ENCODE data around the gene ACSS2. TPM values are rescaled to one million over a fixed set of nuclear protein-coding genes. Genes with fewer than 3 reads are reported as not detected.

Gene ACSS2
- total RNA-seq, 1 donor from 2014 or later = 131 TPM

GRCh38 chr20:34904202-34904621 lies 27.8 kb downstream of the ACSS2 start:
- Histone ChIP-seq H3K36me3 (peaks cover 9% of the 10 kb centered on the region), H3K9me3 (no peaks in the 10 kb centered on the region), H3K27me3 (ENCODE audit: low read depth) (no peaks in the 10 kb centered on the region), H3K27ac (no peak overlapping the region), H3K4me1 (peaks cover 37% of the 10 kb centered on the region), H3K4me3 (no peak overlapping the region)
- ATAC-seq (peak in 1 of 2 donors; percentile 20), DNase-seq (no peak)
- intact Hi-C loops (cut with DNase I) = no loop called here
- no peak for TF ChIP-seq CTCF (IDR thresholded peaks at IDR 0.05)

GRCh38 chr20:34907616-34908469 lies 31.4 kb downstream of the ACSS2 start:
- peak overlapping the region; percentile 27 for H3K27ac ChIP-seq
- TF ChIP-seq CTCF (IDR thresholded peaks at IDR 0.05) = no peak
- DNase-seq (no peak), ATAC-seq (peak; percentile 71 to 86)
- no peaks in the 10 kb centered on the region for H3K9me3 ChIP-seq
- intact Hi-C loops (cut with DNase I) = no loop called here
- H3K36me3 ChIP-seq = peaks cover 7% of the 10 kb centered on the region
- no peaks in the 10 kb centered on the region for H3K27me3 ChIP-seq (ENCODE audit: low read depth)
- H3K4me1 ChIP-seq = peaks cover 37% of the 10 kb centered on the region
- H3K4me3 ChIP-seq = no peak overlapping the region

GRCh38 chr20:34915131-34915530 lies 38.7 kb downstream of the ACSS2 start:
- H3K27ac ChIP-seq = no peak overlapping the region

GRCh38 chr20:34915749-34916455 lies 39.5 kb downstream of the ACSS2 start:
- no peak for ATAC-seq
- H3K36me3 ChIP-seq = peaks cover 49% of the 10 kb centered on the region

More at GRCh38 chr20:34915131-34915530, 38.7 kb downstream of the ACSS2 start:
- Histone ChIP-seq H3K36me3 (peaks cover 42% of the 10 kb centered on the region), H3K9me3 (no peaks in the 10 kb centered on the region), H3K4me3 (no peak overlapping the region), H3K27me3 (ENCODE audit: low read depth) (no peaks in the 10 kb centered on the region), H3K4me1 (no peaks in the 10 kb centered on the region)
- no peak for TF ChIP-seq CTCF (IDR thresholded peaks at IDR 0.05)
- ATAC-seq = no peak
- intact Hi-C loops (cut with DNase I) = no loop called here
- no peak for DNase-seq

More at GRCh38 chr20:34915749-34916455, 39.5 kb downstream of the ACSS2 start:
- DNase-seq = no peak
- Histone ChIP-seq H3K4me1 (no peaks in the 10 kb centered on the region), H3K4me3 (no peak overlapping the region), H3K27ac (no peak overlapping the region), H3K9me3 (no peaks in the 10 kb centered on the region), H3K27me3 (ENCODE audit: low read depth) (no peaks in the 10 kb centered on the region)
- intact Hi-C loops (cut with DNase I) = no loop called here
- no peak for TF ChIP-seq CTCF (IDR thresholded peaks at IDR 0.05)
